CD14-positive monocyte (primary cell): ENCODE measurements around the gene SPINK6. TPM values are rescaled to one million over a fixed set of nuclear protein-coding genes. Genes with fewer than 3 reads are reported as not detected.

Experiments used
- DNase-seq, 3 donors: peaks; one replicate each; pipeline ENCODE4 v3.0.0-alpha.2; 2011 to 2022
- H2AFZ ChIP-seq: 2 replicates; pipeline ENCODE4 v1.6.0; 2012; ENCODE audit warnings: mild to moderate bottlenecking, low read depth, low read length, inconsistent platforms; ENCODE audit not compliant: insufficient read depth, poor library complexity, severe bottlenecking
- H3K27ac ChIP-seq, 2 donors: 1 replicate in 1 of 2; 2 replicates in 1 of 2; pipeline ENCODE4 v1.5.1; 2012 to 2013; ENCODE audit warnings: low read length in 2 of 2, control low read depth in 1 of 2, inconsistent platforms in 1 of 2, low read depth in 1 of 2, mild to moderate bottlenecking in 1 of 2
- H3K27me3 ChIP-seq, 2 donors: one replicate each; pipeline versions ENCODE4 v1.6.0 to v1.6.1; 2011 to 2013; ENCODE audit warnings: low read length in 2 of 2; ENCODE audit not compliant: control insufficient read depth in 2 of 2, insufficient read depth in 2 of 2
- H3K36me3 ChIP-seq, 2 donors: replicated peaks in 1 of 2; 1 replicate in 1 of 2; 2 replicates in 1 of 2; pipeline versions ENCODE4 v1.5.1 to v1.6.1; 2012 to 2013; ENCODE audit warnings: low read length in 2 of 2, control low read depth in 1 of 2, inconsistent platforms in 1 of 2, mild to moderate bottlenecking in 1 of 2; ENCODE audit not compliant: insufficient read depth in 2 of 2, control insufficient read depth in 1 of 2
- H3K4me1 ChIP-seq, 2 donors: 1 replicate in 1 of 2; 2 replicates in 1 of 2; pipeline versions ENCODE4 v1.5.1 to v1.6.1; 2012 to 2013; ENCODE audit warnings: low read length in 2 of 2, control low read depth in 1 of 2, inconsistent platforms in 1 of 2, mild to moderate bottlenecking in 1 of 2, moderate library complexity in 1 of 2; ENCODE audit not compliant: insufficient read depth in 2 of 2, control insufficient read depth in 1 of 2
- H3K4me2 ChIP-seq: replicated peaks from 2 replicates; pipeline ENCODE3; 2012; ENCODE audit warnings: low read length, moderate library complexity, mild to moderate bottlenecking; ENCODE audit not compliant: poor library complexity, severe bottlenecking; ENCODE audit errors: extremely low read depth
- H3K4me3 ChIP-seq, 3 experiments: fragments of 200-600 bp in 1 of 3; sonication (generic) in 1 of 3; replicated peaks in 1 of 3; 1 replicate in 2 of 3; 2 replicates in 1 of 3; pipeline ENCODE4 v1.5.1; 2011 to 2013; ENCODE audit warnings: low read length in 3 of 3, mild to moderate bottlenecking in 3 of 3, control low read depth in 2 of 3, low read depth in 2 of 3, inconsistent platforms in 1 of 3, moderate library complexity in 1 of 3
- H3K79me2 ChIP-seq: 2 replicates; pipeline ENCODE4 v1.6.0; 2012; ENCODE audit warnings: mild to moderate bottlenecking, control low read depth, inconsistent platforms, low read length, moderate library complexity; ENCODE audit not compliant: insufficient read depth
- H3K9ac ChIP-seq: 2 replicates; pipeline ENCODE4 v1.6.0; 2017; ENCODE audit warnings: low read length, mild to moderate bottlenecking; ENCODE audit not compliant: insufficient read depth, poor library complexity, severe bottlenecking
- H3K9me3 ChIP-seq, 2 donors: replicated peaks in 1 of 2; 1 replicate in 1 of 2; 2 replicates in 1 of 2; pipeline versions ENCODE4 v1.5.1 to v1.6.1; 2012 to 2013; ENCODE audit warnings: low read length in 2 of 2, control low read depth in 1 of 2; ENCODE audit not compliant: control insufficient read depth in 1 of 2, insufficient read depth in 1 of 2
- H4K20me1 ChIP-seq: 2 replicates; pipeline ENCODE4 v1.6.0; 2012; ENCODE audit warnings: mild to moderate bottlenecking, low read length, control low read depth, moderate library complexity; ENCODE audit not compliant: insufficient read depth
- H3K27ac Mint-ChIP-seq, 7 donors: one replicate each; pipeline ENCODE4 v1.8.0; 2020; ENCODE audit warnings: mild to moderate bottlenecking in 7 of 7, mixed read lengths in 7 of 7, moderate library complexity in 6 of 7, inconsistent platforms in 2 of 7
- H3K27me3 Mint-ChIP-seq, 3 donors: one replicate each; pipeline ENCODE4 v1.8.0; 2021 to 2022; ENCODE audit warnings: low read depth in 3 of 3, mild to moderate bottlenecking in 3 of 3, mixed read lengths in 3 of 3, moderate library complexity in 3 of 3, inconsistent platforms in 1 of 3
- H3K36me3 Mint-ChIP-seq, 2 donors: one replicate each; pipeline ENCODE4 v1.8.0; 2020; ENCODE audit warnings: mixed read lengths in 2 of 2, inconsistent platforms in 1 of 2, mild to moderate bottlenecking in 1 of 2
- H3K4me1 Mint-ChIP-seq: one replicate; pipeline ENCODE4 v1.8.0; 2020; ENCODE audit warnings: mild to moderate bottlenecking, mixed read lengths
- H3K4me3 Mint-ChIP-seq, 2 donors: one replicate each; pipeline ENCODE4 v1.8.0; 2020; ENCODE audit warnings: mild to moderate bottlenecking in 2 of 2, mixed read lengths in 2 of 2, moderate library complexity in 1 of 2
- H3K9me3 Mint-ChIP-seq, 7 donors: one replicate each; pipeline ENCODE4 v1.8.0; 2020 to 2022; ENCODE audit warnings: mixed read lengths in 7 of 7, mild to moderate bottlenecking in 6 of 7, moderate library complexity in 6 of 7, inconsistent platforms in 2 of 7
- WGBS: methylation state at CpG from one replicate; pipeline ENCODE4 v1.1.5; 2013; ENCODE audit warnings: missing lambda C conversion rate; ENCODE audit not compliant: insufficient coverage; 5-methylcytosine and 5-hydroxymethylcytosine counted together
- intact Hi-C, 2 donors: fragments of 100-400 bp; cut with micrococcal nuclease; formaldehyde crosslinking; loops; one replicate each; pipeline versions ENCODE4 v1.15.0 to v1.15.1; 2023
- polyA plus RNA-seq, 3 donors: library from polyadenylated mRNA; depleted of rRNA in 1 of 3; unstranded in 2 of 3; stranded (reverse) in 1 of 3; fragments of 300-500 nt in 2 of 3; fragments of >200 nt in 1 of 3; fragmentation: Illumina TruSeq in 2 of 3; gene quantifications; 1 replicate in 2 of 3; 2 replicates in 1 of 3; pipeline ENCODE4 v1.2.3, GENCODE V29; 2012 to 2021
- TF ChIP-seq, protein P1 (sequence below): fragments of 200-600 bp; IDR thresholded peaks from one replicate; pipeline ENCODE4 v1.8.0; 2022; ENCODE audit warnings: antibody characterized with exemption, mild to moderate bottlenecking

The SPINK6 gene
- polyA plus RNA-seq, 3 donors: not detected

DNA sequence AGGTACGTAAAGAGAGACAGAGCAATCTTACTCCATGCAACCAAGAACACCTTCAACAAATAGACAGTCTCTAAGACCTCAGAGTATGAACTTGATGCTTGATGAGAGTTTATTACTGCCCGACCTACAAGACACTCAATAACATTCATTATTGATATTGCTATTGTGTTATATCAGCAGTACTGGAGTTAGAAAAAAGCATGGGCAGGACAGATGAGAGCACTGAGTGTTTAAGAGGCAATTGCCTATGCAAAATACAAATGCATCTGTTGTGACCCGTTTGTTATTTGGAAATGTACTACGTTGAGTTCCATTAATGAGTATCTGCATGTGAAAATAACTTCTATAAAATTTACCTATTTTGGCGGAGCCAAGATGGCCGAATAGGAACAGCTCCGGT, 27.4 kb downstream of the SPINK6 start:
- H3K4me3 Mint-ChIP-seq: no peak overlapping the region
- TF ChIP-seq, protein P1, sequence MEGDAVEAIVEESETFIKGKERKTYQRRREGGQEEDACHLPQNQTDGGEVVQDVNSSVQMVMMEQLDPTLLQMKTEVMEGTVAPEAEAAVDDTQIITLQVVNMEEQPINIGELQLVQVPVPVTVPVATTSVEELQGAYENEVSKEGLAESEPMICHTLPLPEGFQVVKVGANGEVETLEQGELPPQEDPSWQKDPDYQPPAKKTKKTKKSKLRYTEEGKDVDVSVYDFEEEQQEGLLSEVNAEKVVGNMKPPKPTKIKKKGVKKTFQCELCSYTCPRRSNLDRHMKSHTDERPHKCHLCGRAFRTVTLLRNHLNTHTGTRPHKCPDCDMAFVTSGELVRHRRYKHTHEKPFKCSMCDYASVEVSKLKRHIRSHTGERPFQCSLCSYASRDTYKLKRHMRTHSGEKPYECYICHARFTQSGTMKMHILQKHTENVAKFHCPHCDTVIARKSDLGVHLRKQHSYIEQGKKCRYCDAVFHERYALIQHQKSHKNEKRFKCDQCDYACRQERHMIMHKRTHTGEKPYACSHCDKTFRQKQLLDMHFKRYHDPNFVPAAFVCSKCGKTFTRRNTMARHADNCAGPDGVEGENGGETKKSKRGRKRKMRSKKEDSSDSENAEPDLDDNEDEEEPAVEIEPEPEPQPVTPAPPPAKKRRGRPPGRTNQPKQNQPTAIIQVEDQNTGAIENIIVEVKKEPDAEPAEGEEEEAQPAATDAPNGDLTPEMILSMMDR: no peak
- no peaks in the 10 kb centered on the region for H3K36me3 ChIP-seq
- H3K4me1 Mint-ChIP-seq: no peaks in the 10 kb centered on the region
- no peak overlapping the region for H3K4me3 ChIP-seq
- peaks cover 0 to 2% of the 10 kb centered on the region in 2 donors for H3K27me3 ChIP-seq
- no peak overlapping the region for H3K27ac Mint-ChIP-seq
- intact Hi-C loops: no loop called here
- H3K4me2 ChIP-seq: no peak overlapping the region
- no peaks in the 10 kb centered on the region for H3K79me2 ChIP-seq
- no peaks in the 10 kb centered on the region for H3K36me3 Mint-ChIP-seq
- DNase-seq: no peak
- H4K20me1 ChIP-seq: no peaks in the 10 kb centered on the region
- no peak overlapping the region for H2AFZ ChIP-seq
- 100% methylated on average over 1 of the region's 7 CpGs for WGBS
- no peaks in the 10 kb centered on the region for H3K9me3 ChIP-seq
- H3K9me3 Mint-ChIP-seq: peaks cover 0 to 6% (median 2%) of the 10 kb centered on the region in 7 donors
- no peak overlapping the region for H3K27ac ChIP-seq
- H3K27me3 Mint-ChIP-seq: peaks cover 3 to 7% (median 3%) of the 10 kb centered on the region in 3 donors
- no peaks in the 10 kb centered on the region for H3K4me1 ChIP-seq
- H3K9ac ChIP-seq: no peak overlapping the region

DNA sequence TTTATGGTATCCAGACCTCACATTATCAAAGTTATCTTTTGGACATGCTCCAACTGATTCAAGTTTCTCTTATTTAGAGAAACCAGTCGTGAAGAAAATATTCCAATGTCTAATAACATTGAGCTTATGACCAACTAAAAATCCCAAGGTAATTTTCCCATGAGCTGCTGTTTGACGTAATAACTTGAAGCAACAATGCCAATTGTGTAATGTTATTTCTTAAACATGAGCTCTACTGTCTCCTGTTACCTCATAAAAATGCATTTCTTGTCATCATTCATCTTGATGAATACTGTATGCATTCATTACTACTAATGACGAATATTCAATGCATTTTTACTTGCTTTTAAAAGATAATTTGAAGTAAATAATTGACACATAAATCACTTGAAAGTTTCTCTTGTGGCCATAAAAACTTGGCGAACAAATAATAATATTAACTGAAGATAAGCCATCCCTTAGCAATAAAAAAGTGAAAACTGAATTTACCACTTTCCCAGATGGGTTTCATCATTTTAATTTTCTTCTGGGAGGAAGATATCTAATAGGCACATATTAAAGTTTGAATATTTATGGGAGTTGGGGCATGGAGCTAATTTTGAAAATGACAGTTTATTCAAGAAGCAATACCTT, 35.1 kb downstream of the SPINK6 start:
- Histone ChIP-seq H3K36me3 (no peaks in the 10 kb centered on the region), H2AFZ (no peak overlapping the region), H4K20me1 (no peaks in the 10 kb centered on the region), H3K27ac (no peak overlapping the region), H3K79me2 (no peaks in the 10 kb centered on the region), H3K9me3 (no peaks in the 10 kb centered on the region), H3K4me3 (no peak overlapping the region), H3K27me3 (no peaks in the 10 kb centered on the region), H3K4me2 (no peak overlapping the region), H3K4me1 (no peaks in the 10 kb centered on the region), H3K9ac (no peak overlapping the region)
- Mint-ChIP-seq H3K4me1 (no peaks in the 10 kb centered on the region), H3K36me3 (no peaks in the 10 kb centered on the region), H3K27ac (no peak overlapping the region), H3K4me3 (no peak overlapping the region), H3K9me3 (no peaks in the 10 kb centered on the region), H3K27me3 (peaks cover 4 to 8% (median 5%) of the 10 kb centered on the region in 3 donors)
- no CpG with 5 or more reads among the region's 4 CpGs for WGBS
- no peak for DNase-seq
- intact Hi-C loops: no loop called here
- TF ChIP-seq, protein P1: no peak
